Upper lobe of right lung (tissue), 1 donor: ENCODE results near the gene FCN2. TPM values are rescaled to one million over a fixed set of nuclear protein-coding genes. Genes with fewer than 3 reads are reported as not detected.

Source experiments
- ATAC-seq: fragments of 200-7000 bp; cut with Tn5 transposase; one replicate; pipeline ENCODE4 v1.9.1; 2020; ENCODE audit warnings: mild to moderate bottlenecking, moderate library complexity
- DNase-seq: peaks from one replicate; pipeline ENCODE4 v3.0.0-alpha.2; 2020
- H3K27ac ChIP-seq: fragments of 200-600 bp; one replicate; pipeline ENCODE4 v1.8.0; 2022
- H3K27me3 ChIP-seq: fragments of 200-600 bp; one replicate; pipeline ENCODE4 v1.8.0; 2022; ENCODE audit warnings: mild to moderate bottlenecking
- H3K36me3 ChIP-seq: fragments of 200-600 bp; one replicate; pipeline ENCODE4 v1.8.0; 2022
- H3K4me1 ChIP-seq: fragments of 200-600 bp; one replicate; pipeline ENCODE4 v1.8.0; 2022
- H3K4me3 ChIP-seq: fragments of 200-600 bp; one replicate; pipeline ENCODE4 v1.8.0; 2022; ENCODE audit warnings: mild to moderate bottlenecking
- H3K9me3 ChIP-seq: fragments of 200-600 bp; one replicate; pipeline ENCODE4 v1.8.0; 2022
- intact Hi-C: fragments of 100-400 bp; cut with DNase I; formaldehyde crosslinking; loops from one replicate; pipeline ENCODE4 v1.11.0; 2022
- long read RNA-seq: library from polyadenylated mRNA; unstranded; transcript quantifications from one replicate; pipeline ENCODE4 v2.0.0, GENCODE V29; 2021
- total RNA-seq: library from RNA; stranded (reverse); fragmentation: NEBNext Ultra II Directional; extraction: Animal tissue kit (Norgen Biotek cat#: 25700); gene quantifications from one replicate; pipeline ENCODE4 v1.2.1, GENCODE V29; 2021
- TF ChIP-seq, protein P1 (sequence below): fragments of 200-600 bp; IDR thresholded peaks from one replicate; pipeline ENCODE4 v1.8.0; 2022; ENCODE audit warnings: antibody characterized with exemption
- donor health status: DM: no; HTN: yes; CAD: no; lungs with severe emphysema.

The FCN2 gene
- not detected for total RNA-seq
- long read RNA-seq: 0 reads

DNA sequence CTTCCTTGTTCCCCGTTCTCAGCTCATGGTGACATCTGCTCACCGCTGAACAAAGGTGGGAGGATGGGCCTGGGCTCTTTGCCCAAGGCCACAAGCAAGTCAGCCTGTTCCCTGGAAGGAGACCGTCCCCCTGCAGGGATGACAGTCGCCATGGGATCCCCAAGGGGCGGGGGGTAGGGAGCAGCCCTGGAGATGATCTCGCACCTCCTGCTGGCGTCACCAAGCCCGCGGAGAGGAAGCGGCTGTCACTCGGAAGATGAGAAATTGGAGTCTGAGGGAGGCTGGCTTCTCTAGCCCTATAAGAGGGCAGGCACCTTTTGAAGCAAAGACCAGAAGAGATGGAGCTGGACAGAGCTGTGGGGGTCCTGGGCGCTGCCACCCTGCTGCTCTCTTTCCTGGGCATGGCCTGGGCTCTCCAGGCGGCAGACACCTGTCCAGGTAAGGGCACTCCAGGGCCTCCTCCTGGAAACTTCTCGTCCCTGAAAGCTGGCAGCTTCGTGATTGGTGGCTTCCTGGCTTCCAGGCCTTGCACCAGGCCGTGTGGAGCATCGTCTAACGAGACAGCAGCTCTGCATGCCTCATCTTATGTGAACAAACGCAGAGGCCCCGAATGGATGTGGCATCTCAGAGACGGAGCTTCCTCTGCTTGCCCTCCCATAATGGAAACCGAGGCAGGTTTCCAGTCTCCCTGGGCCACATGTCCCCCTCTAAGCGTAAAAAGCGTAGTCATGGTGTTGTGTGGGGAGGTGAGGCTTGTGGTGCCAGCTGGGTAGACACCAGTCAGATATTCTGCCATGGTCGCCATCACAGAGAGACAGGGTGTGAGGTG, at the start of gene FCN2:
Gene FCN2 (plus strand): TSS at position 327 of the 829 bp plus-strand sequence. CDS start 12 bp downstream, at position 339.
- TF ChIP-seq, protein P1, sequence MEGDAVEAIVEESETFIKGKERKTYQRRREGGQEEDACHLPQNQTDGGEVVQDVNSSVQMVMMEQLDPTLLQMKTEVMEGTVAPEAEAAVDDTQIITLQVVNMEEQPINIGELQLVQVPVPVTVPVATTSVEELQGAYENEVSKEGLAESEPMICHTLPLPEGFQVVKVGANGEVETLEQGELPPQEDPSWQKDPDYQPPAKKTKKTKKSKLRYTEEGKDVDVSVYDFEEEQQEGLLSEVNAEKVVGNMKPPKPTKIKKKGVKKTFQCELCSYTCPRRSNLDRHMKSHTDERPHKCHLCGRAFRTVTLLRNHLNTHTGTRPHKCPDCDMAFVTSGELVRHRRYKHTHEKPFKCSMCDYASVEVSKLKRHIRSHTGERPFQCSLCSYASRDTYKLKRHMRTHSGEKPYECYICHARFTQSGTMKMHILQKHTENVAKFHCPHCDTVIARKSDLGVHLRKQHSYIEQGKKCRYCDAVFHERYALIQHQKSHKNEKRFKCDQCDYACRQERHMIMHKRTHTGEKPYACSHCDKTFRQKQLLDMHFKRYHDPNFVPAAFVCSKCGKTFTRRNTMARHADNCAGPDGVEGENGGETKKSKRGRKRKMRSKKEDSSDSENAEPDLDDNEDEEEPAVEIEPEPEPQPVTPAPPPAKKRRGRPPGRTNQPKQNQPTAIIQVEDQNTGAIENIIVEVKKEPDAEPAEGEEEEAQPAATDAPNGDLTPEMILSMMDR: no peak
- H3K4me3 ChIP-seq: no peak within 1 kb of the TSS
- ATAC-seq: no peak
- intact Hi-C loops: no loop called here
- DNase-seq: no peak
- no peak within 1 kb of the TSS for H3K27ac ChIP-seq
- no peaks in the 10 kb centered on the region for H3K9me3 ChIP-seq
- H3K36me3 ChIP-seq: no peaks in the 10 kb centered on the region
- H3K27me3 ChIP-seq: no peaks in the 10 kb centered on the region
- no peaks in the 10 kb centered on the region for H3K4me1 ChIP-seq

DNA sequence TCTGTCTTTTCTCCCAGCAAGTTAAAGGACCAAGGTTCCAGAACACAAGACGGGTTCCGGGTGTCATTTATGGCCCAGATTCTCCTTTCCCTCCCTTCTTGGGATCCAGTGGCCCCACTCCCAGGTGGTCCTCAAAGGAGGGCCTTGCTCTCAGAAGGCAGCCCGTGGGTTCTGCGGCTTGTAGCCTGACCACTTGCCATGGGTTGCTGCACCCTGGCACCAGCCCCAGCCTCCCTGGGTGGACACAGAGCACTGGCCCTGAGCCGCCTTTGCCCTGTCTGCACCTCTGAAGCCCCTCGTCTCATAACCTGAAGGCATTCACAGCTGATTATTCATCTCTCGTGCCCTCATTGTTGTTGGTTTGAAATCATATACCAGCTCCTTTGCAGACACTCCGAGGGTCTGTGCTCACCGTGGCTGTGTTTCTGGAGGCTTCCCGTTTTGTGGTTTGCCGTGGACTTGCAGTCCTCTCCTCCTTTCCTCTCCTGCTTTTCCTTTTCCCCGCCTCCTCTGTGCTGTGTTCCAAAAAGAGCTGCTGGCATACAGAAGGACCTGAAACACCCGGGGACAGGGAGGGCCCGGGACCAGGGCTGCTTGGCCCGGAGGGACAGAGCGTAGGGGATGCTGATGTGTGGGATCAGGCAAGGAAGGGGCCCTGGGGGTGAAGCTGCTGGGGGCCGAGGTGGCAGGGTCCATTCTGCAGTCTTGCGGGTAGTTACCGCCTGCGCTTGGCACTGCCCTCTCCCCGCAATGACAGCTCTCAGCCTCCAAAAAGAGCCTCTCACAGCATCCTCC, 49.5 kb upstream of the FCN2 start:
- intact Hi-C loops: no loop called here
- no peaks in the 10 kb centered on the region for H3K27me3 ChIP-seq
- H3K4me1 ChIP-seq: no peaks in the 10 kb centered on the region
- no peak overlapping the region for H3K27ac ChIP-seq
- DNase-seq (no peak), ATAC-seq (no peak)
- H3K36me3 ChIP-seq: no peaks in the 10 kb centered on the region
- H3K4me3 ChIP-seq: no peak overlapping the region
- H3K9me3 ChIP-seq: no peaks in the 10 kb centered on the region
- TF ChIP-seq, protein P1: no peak

DNA sequence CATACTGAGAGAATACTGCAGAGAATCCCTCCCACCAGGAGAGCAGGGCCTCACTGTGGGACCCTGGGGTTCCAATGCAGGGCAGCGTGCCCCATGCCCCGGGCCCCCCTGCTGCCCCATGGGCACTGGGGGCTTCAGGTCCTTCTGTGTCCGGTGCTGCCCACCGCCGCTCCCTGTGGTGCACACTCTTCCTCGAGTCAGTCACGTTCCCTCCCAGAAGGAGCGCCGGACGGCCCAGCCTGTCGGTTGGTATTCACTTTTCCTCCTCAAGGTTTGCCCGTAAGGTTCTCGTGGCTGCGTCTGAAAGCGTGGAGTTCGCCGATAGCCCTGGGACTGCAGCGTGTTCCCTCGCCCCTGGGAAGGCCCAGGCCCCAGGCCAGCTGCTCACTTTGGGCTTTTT, 48.1 kb upstream of the FCN2 start:
- DNase-seq (no peak), ATAC-seq (no peak)
- peaks cover 6% of the 10 kb centered on the region for H3K36me3 ChIP-seq
- intact Hi-C loops: no loop called here
- H3K27ac ChIP-seq: no peak overlapping the region
- no peak overlapping the region for H3K4me3 ChIP-seq
- H3K9me3 ChIP-seq: no peaks in the 10 kb centered on the region
- no peaks in the 10 kb centered on the region for H3K27me3 ChIP-seq
- H3K4me1 ChIP-seq: no peaks in the 10 kb centered on the region
- TF ChIP-seq, protein P1: no peak

DNA sequence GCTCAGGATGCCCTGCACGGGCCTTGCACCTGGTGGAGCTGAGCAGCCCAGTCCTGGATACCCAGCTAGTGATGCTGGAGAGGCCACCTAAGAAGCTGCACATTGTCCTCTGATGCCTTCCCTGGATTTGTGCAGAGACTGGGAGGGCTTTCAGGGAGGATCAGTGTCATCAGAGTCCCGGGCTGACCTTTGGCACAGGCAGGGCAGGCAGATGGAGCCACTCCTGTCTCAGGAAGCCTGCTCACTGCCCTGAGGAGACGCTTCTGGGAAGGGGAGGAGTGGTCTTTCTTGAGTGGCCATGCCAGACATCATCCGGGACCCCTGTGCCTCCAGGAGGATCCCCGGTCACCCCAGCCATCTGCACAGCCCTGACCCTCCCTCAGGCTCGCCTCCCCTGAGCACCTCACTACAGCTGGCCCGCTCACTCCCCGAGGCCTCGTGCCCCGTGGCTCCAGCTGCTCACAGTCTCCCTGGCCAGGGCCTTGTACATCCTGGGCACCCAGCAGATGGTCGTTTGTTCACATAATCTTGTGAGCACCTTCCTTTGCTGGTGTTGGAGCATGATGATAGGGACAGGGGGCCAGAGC, 47.2 kb upstream of the FCN2 start:
- TF ChIP-seq, protein P1: no peak
- DNase-seq: no peak

DNA sequence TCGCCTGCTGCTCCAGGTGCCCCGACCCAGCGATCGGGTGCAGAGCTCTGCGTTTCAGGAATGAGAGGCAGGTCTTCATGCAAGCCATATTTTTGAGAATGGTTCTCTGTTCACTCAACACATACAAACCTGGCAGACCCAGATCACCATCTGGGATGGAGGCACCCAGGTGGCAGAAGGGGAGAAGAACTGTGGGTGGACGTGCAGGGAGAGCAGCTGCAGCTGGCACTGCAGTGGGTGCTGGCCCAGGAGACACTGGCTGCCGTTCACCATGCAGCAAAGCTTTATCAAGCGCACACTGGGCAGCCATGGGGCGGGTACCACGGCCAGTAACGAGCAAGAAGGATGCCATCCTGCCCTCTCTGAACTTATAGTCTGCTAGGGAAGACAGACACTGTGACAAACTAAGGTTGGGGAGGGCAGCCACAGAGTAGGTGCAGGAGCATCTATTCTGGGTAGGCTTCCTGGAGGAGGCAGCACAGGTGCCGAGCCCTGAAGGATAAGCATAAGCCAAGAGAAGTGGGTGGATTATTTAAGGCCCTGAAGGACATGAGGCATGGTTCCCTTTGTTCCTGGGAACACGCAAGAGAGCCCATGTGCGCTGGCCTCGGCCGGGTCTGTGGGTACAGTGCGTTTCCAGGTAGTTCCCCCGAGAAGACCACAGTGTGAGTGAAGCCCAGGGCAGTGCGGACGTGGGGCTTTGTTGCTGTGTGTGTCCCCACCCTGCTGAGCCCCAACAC, 46.2 kb upstream of the FCN2 start:
- no peaks in the 10 kb centered on the region for H3K9me3 ChIP-seq
- ATAC-seq (no peak), DNase-seq (no peak)
- no peaks in the 10 kb centered on the region for H3K4me1 ChIP-seq
- no peak overlapping the region for H3K27ac ChIP-seq
- intact Hi-C loops: no loop called here
- TF ChIP-seq, protein P1: no peak
- no peaks in the 10 kb centered on the region for H3K27me3 ChIP-seq
- H3K4me3 ChIP-seq: no peak overlapping the region
- H3K36me3 ChIP-seq: peaks cover 12% of the 10 kb centered on the region

More for the DNA sequence above, 47.2 kb upstream of the FCN2 start:
- H3K4me1 ChIP-seq: no peaks in the 10 kb centered on the region
- H3K27me3 ChIP-seq: no peaks in the 10 kb centered on the region
- peaks cover 12% of the 10 kb centered on the region for H3K36me3 ChIP-seq
- H3K9me3 ChIP-seq: no peaks in the 10 kb centered on the region
- no peak overlapping the region for H3K4me3 ChIP-seq
- no peak overlapping the region for H3K27ac ChIP-seq
- ATAC-seq: no peak
- intact Hi-C loops: no loop called here
